Raji (cell line): ENCODE results near the gene UGGT2.

Source experiments
- POLR2A ChIP-seq: IDR thresholded peaks from 2 replicates; pipeline ENCODE4 v1.6.1; 2011; ENCODE audit warnings: low read depth, low read length, control low read depth; ENCODE audit not compliant: insufficient read depth

UGGT2 gene

GRCh38 chr13:95948656-95949055 is 104.5 kb downstream of the UGGT2 start:
- no peak for TF ChIP-seq POLR2A

- TF ChIP-seq POLR2A = no peak
Measured at GRCh38 chr13:95937714-95938320, 115.4 kb downstream of the UGGT2 start.

GRCh38 chr13:95931300-95932025 is 121.7 kb downstream of the UGGT2 start:
- no peak for TF ChIP-seq POLR2A

- no peak for TF ChIP-seq POLR2A
Measured at GRCh38 chr13:95929430-95929829, 123.8 kb downstream of the UGGT2 start.

GRCh38 chr13:95926231-95926630 is 127.0 kb downstream of the UGGT2 start:
- TF ChIP-seq POLR2A = no peak

- no peak for TF ChIP-seq POLR2A
Measured at GRCh38 chr13:95924389-95924994, 128.7 kb downstream of the UGGT2 start.

- TF ChIP-seq POLR2A = no peak
Measured at GRCh38 chr13:95921485-95921884, 131.7 kb downstream of the UGGT2 start.

- no peak for TF ChIP-seq POLR2A
Measured at GRCh38 chr13:95920485-95920884, 132.7 kb downstream of the UGGT2 start.

- TF ChIP-seq POLR2A = no peak
Measured at GRCh38 chr13:95918860-95919259, 134.3 kb downstream of the UGGT2 start.

- TF ChIP-seq POLR2A = no peak
Measured at GRCh38 chr13:95914991-95915501, 138.2 kb downstream of the UGGT2 start.

- TF ChIP-seq POLR2A = no peak
Measured at GRCh38 chr13:95906999-95907398, 146.2 kb downstream of the UGGT2 start.

GRCh38 chr13:95903569-95903968 is 149.6 kb downstream of the UGGT2 start:
- no peak for TF ChIP-seq POLR2A

GRCh38 chr13:95902741-95903140 is 150.5 kb downstream of the UGGT2 start:
- TF ChIP-seq POLR2A = no peak

GRCh38 chr13:95898256-95898655 is 154.9 kb downstream of the UGGT2 start:
- no peak for TF ChIP-seq POLR2A

GRCh38 chr13:95896301-95896700 is 156.9 kb downstream of the UGGT2 start:
- TF ChIP-seq POLR2A = no peak

GRCh38 chr13:95893861-95894260 is 159.3 kb downstream of the UGGT2 start:
- no peak for TF ChIP-seq POLR2A
